HG02798 (cell line): ENCODE results near the gene ITGA11.

Experiments used
- ATAC-seq: cut with Tn5 transposase; IDR thresholded peaks from one replicate; pipeline ENCODE4 v1.9.1; 2021; ENCODE audit warnings: mild to moderate bottlenecking; ENCODE audit not compliant: unreplicated experiment, poor library complexity

ITGA11 gene

GRCh38 chr15:68281008-68281407, 151.0 kb downstream of the ITGA11 start:
- no peak for ATAC-seq

DNA sequence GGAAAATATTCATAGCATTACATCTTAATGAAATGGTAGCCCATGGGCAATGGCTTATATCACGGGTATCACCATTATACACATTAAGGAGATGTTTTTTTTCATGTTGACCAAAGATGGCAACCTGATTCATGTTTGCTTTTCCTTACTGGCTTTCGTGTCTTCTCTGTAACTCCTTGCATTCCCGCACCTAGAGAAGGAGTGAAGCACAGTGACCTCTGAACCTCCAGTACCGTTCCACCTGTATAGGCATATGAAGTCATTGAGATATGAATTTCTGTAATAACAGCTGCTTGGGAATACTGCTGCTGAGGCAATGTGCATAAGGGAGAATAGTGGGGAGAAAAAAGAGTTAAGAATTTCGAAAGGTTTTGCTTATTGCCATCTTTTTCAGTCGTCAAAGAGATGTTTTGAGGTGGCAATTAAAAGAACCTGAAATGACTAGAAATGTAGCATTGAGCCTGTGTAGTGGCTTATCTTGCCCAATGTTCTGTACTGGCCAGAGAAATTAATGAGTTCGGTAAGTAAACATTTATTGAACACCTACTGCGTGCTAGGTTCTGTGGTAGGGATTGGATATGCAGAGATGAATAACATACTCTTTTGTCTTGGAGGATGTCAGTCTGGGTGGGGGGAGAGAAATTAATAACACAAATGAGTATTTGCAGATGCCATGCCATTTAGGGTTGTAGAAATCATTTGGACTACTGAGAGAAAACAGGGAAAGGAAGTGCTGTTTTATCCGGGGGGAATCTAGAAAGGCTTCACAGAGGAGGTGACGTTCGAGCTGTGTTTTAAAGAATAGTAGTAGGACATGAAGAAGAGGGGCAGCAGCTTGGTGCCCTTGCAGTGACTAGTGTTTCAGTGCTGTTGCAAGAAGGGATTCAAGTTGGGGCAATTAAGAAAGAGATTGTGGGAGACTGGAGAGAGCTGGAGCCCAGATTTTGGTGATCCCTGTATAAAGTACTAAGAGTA, 151.9 kb downstream of the ITGA11 start:
- no peak for ATAC-seq

DNA sequence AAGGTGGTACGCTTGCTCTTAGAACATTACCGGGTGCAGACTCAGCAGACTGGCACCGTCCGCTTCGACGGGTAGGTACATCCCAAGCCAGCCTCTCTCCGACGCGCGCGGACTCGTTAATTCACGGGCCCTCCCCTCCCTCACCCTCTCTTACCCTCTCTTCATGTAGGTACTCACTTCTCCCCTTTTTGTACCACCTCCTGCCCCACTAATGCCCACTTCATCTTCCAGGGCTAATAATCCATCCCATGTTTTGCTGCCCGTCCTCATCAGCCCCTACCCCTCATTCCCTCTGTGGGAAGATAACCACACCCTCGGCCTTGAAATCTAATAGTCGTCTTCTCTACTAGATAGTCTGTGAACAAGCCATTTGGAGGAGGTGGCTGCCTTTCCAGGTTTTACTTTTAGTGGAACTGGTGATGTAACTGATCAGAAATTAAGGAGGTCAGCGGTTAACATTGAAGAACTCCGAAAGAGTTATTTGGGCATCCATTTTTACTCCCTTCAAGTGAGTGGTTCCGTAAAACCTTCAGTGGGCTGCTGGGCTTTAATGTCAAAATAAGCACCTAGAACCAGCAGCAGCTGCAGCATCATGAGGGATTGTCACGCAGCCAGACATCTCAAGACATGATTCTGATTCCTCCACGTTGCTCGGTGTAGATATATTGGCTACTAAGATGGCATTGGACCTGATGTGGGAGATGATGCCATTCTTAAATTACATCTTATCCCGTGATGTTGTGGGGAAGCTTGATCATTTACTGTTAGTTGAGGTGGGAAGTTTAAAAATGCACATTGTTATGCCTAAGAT, 153.2 kb downstream of the ITGA11 start:
- ATAC-seq, result no peak

DNA sequence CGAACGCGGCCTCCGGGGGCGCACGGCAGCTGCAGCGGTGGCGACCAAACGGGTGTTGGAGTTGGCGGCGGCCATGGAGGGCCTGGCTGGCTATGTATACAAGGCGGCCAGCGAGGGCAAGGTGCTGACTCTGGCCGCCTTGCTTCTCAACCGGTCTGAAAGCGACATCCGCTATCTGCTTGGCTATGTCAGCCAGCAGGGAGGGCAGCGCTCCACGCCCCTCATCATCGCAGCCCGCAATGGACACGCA, 153.7 kb downstream of the ITGA11 start:
- no peak for ATAC-seq

- ATAC-seq, result peak; percentile 82
These were observed 154.2 kb downstream of the ITGA11 start, which contains the start of gene FEM1B for GRCh38 chr15:68277603-68278344. Gene FEM1B, plus strand, starts transcription at chr15:68277745. Its CDS starts 673 bp downstream, at chr15:68278418.

DNA sequence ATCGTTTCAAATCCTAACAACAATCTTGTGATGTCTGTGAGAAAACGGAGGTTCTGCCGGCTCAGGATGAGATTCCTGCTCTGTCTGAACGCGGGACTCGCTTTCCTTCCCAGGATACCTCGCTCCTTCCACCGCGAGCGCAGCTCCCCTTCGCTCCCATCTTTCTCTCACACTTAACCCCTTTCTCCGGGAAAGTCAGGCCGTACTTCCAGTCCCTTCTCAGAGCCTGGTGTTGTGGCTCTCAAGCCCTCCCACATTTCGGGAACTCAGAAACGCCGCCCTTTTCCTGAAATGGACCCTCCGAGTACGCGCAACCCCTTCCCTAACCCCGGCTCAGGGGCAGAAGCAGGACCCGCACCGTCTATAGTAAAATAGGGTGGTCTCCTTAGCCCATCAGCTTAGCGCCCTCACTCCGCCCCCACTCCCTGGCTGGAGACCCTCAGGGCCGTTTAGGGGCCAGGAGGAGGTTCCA, 154.8 kb downstream of the ITGA11 start:
- ATAC-seq, result no peak

DNA sequence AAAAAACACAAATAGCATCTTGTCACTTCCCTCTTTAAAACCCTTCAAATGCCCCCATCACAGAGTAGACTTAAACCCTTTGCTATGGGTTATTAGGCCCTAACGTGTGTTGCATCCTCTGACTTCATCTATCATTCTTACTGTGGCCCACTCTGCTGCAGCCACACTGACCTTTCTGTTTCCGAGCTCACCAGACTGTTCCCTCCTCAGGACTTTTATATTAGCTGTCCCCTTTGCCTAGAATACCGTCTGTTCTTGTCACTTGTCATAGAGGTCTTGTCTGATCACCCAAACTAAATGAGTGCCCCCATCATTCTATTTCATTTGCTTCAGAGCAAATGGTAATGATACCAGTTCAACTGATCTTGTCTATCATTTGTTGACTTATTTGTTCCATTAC, 155.3 kb downstream of the ITGA11 start:
- ATAC-seq, result no peak

DNA sequence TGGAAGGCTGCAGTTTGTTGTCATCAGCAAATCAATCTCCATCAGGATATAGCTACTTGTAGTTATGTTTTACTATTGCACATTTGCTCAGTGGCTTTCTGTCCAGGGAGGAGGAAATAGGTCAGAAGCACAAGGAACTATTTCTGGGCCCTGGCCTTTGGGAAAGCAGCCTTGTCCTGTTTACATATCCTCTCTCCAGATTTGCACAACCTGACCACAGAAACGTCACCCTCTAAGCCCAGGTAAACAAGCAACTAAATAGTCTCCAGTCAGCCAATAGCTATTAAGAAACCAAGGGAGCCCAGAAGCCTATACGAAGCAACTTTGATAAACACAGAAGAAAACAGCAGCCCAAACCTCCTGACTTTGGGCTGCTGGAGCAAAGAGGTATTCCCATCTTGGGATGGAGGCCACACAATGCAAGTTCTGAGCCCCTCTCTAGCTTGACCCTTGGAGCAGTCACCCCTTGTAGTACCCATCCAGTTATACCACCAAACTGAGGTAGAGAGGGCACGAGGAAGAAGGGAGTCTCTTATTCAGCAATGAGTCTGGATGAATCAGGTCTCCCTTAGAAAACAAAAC, 156.7 kb downstream of the ITGA11 start:
- no peak for ATAC-seq

DNA sequence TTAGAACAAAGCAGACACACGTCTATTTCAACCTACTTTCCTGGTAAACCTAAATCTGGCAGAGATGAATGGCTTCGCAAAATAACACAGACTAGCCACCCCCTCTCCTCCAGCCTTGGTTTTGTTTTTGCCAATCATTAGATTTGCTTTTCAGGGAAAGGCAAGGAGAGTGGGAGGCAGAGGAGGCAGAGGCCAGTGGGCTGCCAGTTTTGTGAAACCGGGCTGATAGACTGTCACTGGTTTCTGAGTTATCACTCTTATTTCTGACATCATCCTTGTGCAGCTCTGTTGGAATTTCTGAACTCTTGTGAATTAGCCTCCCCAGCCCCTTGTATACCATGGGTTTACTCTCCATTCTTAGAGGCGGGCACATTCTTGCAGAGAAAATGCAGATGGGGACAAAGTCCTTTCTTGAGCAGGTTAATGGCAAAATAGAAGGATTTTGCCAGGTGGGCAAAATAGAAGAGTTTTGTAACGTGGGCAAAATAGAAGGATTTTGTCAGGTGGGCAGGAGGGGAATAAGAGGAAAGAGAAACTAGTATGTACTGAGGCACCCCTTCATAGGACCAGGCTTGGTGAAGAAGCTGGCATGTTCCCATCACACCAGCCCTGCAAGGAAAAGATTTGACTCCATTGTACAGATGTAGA, 157.6 kb downstream of the ITGA11 start:
- ATAC-seq, result no peak

DNA sequence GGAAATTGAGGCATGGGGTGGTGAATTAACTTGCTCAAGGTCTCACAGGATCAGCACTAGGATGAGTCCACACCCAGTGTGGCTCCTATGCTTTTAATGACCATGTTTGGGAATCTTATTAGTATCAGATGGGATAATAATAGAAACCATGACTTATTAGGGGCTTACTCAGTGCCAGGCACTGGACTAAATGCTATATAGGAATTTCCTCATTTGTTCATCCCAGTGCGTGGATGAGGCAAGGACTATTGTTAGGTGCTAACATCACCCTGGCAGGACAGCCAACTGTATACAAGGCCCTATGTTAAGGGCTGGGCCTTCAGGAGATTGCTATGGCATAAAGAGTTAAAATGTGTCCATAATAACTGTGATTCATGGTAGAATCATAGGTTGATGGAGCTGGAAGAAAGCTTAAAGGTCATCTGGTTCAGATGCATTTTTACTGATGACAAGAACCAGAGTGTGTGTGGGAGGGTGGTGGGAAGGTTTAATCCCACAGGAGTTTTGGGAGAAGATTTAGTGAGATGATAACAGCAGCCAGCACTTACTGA, 159.2 kb downstream of the ITGA11 start:
- no peak for ATAC-seq

- no peak for ATAC-seq
These were observed 160.0 kb downstream of the ITGA11 start for GRCh38 chr15:68271854-68272471.

GRCh38 chr15:68268405-68268804, 163.6 kb downstream of the ITGA11 start:
- ATAC-seq, result no peak

GRCh38 chr15:68265674-68266073, 166.3 kb downstream of the ITGA11 start:
- no peak for ATAC-seq

- ATAC-seq, result no peak
These were observed 166.9 kb downstream of the ITGA11 start for GRCh38 chr15:68265081-68265480.

DNA sequence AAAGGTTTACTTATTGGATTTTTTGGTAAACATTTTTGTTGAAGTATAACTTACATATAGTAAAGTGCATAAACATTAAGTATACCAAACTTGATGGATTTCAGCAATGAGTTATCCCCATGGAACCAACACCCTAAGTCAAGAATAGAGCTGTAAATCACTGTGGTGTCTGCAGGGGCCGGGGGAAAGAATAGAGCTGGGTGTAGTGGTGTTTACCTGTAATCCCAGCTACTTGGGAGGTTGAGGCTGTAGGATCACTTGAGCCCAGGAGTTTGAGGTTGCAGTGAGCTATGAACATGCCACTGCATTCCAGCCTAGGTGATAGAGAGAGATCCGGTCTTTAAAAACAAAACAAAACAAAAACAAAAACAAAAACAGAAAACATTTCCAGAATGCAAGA, 167.7 kb downstream of the ITGA11 start:
- ATAC-seq, result no peak

- no peak for ATAC-seq
These were observed 169.2 kb downstream of the ITGA11 start for GRCh38 chr15:68262514-68263356.

- no peak for ATAC-seq
These were observed 170.0 kb downstream of the ITGA11 start for GRCh38 chr15:68261980-68262379.

- ATAC-seq, result no peak
These were observed 170.7 kb downstream of the ITGA11 start for GRCh38 chr15:68261241-68261640.
